GM23338 (cell line): Measurements from ENCODE around the gene ARHGAP1. TPM values are rescaled to one million over a fixed set of nuclear protein-coding genes. Genes with fewer than 3 reads are reported as not detected.

Experiments used
- ATAC-seq: fragments of 200-7000 bp; cut with Tn5 transposase; 3 replicates; pipeline ENCODE4 v1.9.1; 2020
- DNase-seq: peaks from one replicate; pipeline ENCODE4 v3.0.0-alpha.2; 2015; ENCODE audit warnings: low spot score
- H2AFZ ChIP-seq: fragments of 200-600 bp; sonication (generic); 2 replicates; pipeline ENCODE4 v1.8.0; 2016; ENCODE audit warnings: antibody characterized with exemption, mild to moderate bottlenecking, moderate library complexity
- H3F3A ChIP-seq: fragments of 200-600 bp; sonication (generic); replicated peaks from 2 replicates; pipeline ENCODE4 v1.8.0; 2017; ENCODE audit warnings: antibody characterized with exemption, mixed run types, low read depth
- H3K27ac ChIP-seq: fragments of 200-600 bp; sonication (generic); 2 replicates; pipeline ENCODE4 v1.6.1; 2016; ENCODE audit warnings: low read depth
- H3K27me3 ChIP-seq: fragments of 200-600 bp; sonication (generic); 2 replicates; pipeline ENCODE4 v1.8.0; 2016; ENCODE audit warnings: mild to moderate bottlenecking, mixed run types, moderate library complexity; ENCODE audit not compliant: insufficient read depth
- H3K36me3 ChIP-seq: fragments of 200-600 bp; sonication (generic); 2 replicates; pipeline ENCODE4 v1.8.0; 2016; ENCODE audit warnings: mild to moderate bottlenecking; ENCODE audit not compliant: insufficient read depth
- H3K4me1 ChIP-seq: fragments of 200-600 bp; sonication (generic); 2 replicates; pipeline ENCODE4 v1.8.0; 2016; ENCODE audit warnings: mild to moderate bottlenecking, moderate library complexity; ENCODE audit not compliant: insufficient read depth
- H3K4me2 ChIP-seq: fragments of 200-600 bp; sonication (generic); 2 replicates; pipeline ENCODE4 v1.7.1; 2017; ENCODE audit warnings: mixed run types
- H3K4me3 ChIP-seq: fragments of 200-600 bp; sonication (generic); 2 replicates; pipeline ENCODE4 v1.6.1; 2016; ENCODE audit warnings: mixed run types
- H3K79me2 ChIP-seq: fragments of 200-600 bp; sonication (generic); replicated peaks from 2 replicates; pipeline ENCODE4 v1.8.0; 2017; ENCODE audit warnings: mild to moderate bottlenecking; ENCODE audit not compliant: insufficient read depth
- H3K9me2 ChIP-seq: fragments of 200-600 bp; sonication (generic); 2 replicates; pipeline ENCODE4 v1.8.0; 2017; ENCODE audit not compliant: insufficient read depth
- H4K20me1 ChIP-seq: fragments of 200-600 bp; sonication (generic); replicated peaks from 2 replicates; pipeline ENCODE4 v1.8.0; 2017; ENCODE audit warnings: mild to moderate bottlenecking; ENCODE audit not compliant: insufficient read depth
- H3K27ac Mint-ChIP-seq: 2 replicates; pipeline ENCODE4 v1.8.0; 2020; ENCODE audit warnings: inconsistent platforms, mild to moderate bottlenecking, moderate library complexity, mixed read lengths
- H3K27me3 Mint-ChIP-seq: 3 replicates; pipeline ENCODE4 v1.8.0; 2022; ENCODE audit warnings: low read depth, mild to moderate bottlenecking, moderate library complexity, mixed read lengths, inconsistent platforms; ENCODE audit not compliant: insufficient read depth, poor library complexity
- H3K36me3 Mint-ChIP-seq: 3 replicates; pipeline ENCODE4 v1.8.0; 2021; ENCODE audit warnings: low read depth, mild to moderate bottlenecking, inconsistent platforms, moderate library complexity, mixed read lengths
- H3K4me1 Mint-ChIP-seq: 3 replicates; pipeline ENCODE4 v1.8.0; 2020; ENCODE audit warnings: mild to moderate bottlenecking, inconsistent platforms, mixed read lengths
- H3K4me3 Mint-ChIP-seq: 3 replicates; pipeline ENCODE4 v1.8.0; 2021; ENCODE audit warnings: moderate library complexity, mild to moderate bottlenecking, inconsistent platforms, mixed read lengths
- H3K9me3 Mint-ChIP-seq: 3 replicates; pipeline ENCODE4 v1.8.0; 2020; ENCODE audit warnings: moderate library complexity, mild to moderate bottlenecking, inconsistent platforms, mixed read lengths
- CREB1 ChIP-seq: fragments of 250-450 bp; sonication (Bioruptor Pico); IDR thresholded peaks from 2 replicates; pipeline ENCODE4 v1.5.0; 2020; ENCODE audit warnings: low read depth, mild to moderate bottlenecking, moderate library complexity
- EZH2 ChIP-seq: fragments of 200-600 bp; sonication (generic); IDR thresholded peaks from one replicate; pipeline ENCODE4 v1.8.0; 2017; ENCODE audit warnings: antibody characterized with exemption, mild to moderate bottlenecking, low read depth; ENCODE audit not compliant: unreplicated experiment
- EZH2phosphoT487 ChIP-seq: fragments of 200-600 bp; sonication (generic); IDR thresholded peaks from one replicate; pipeline ENCODE4 v1.8.1; 2018; ENCODE audit warnings: antibody characterized with exemption; ENCODE audit not compliant: unreplicated experiment
- ZNF331 ChIP-seq: fragments of 250-450 bp; sonication (Bioruptor Pico); IDR thresholded peaks from 2 replicates; pipeline ENCODE4 v1.5.0; 2020; ENCODE audit warnings: low read depth, mild to moderate bottlenecking, moderate library complexity
- polyA plus RNA-seq: library from polyadenylated mRNA; unstranded; fragments of >200 nt; fragmentation: Nextera tagmentation; extraction: Ambion mirVana; gene quantifications from 2 replicates; pipeline ENCODE4 v1.2.1, GENCODE V29; 2016
- total RNA-seq: library from RNA; depleted of rRNA; stranded (reverse); fragments of >200 nt; shearing (Covaris generic); gene quantifications from 2 replicates; pipeline ENCODE4 v1.2.3, GENCODE V29; 2014
- TF ChIP-seq, protein P1 (sequence below), 2 experiments: fragments of 200-600 bp in 1 of 2; sonication (generic) in 1 of 2; conservative IDR thresholded peaks; 2 replicates each; pipeline versions ENCODE4 v1.5.1 to v1.6.1; 2016 to 2017; ENCODE audit warnings: antibody characterized with exemption in 2 of 2, low read depth in 2 of 2, mild to moderate bottlenecking in 2 of 2, moderate library complexity in 1 of 2
- TF ChIP-seq, protein P2 (sequence below): fragments of 250-450 bp; sonication (Bioruptor Pico); IDR thresholded peaks from 2 replicates; pipeline ENCODE4 v1.5.0; 2020; ENCODE audit warnings: mild to moderate bottlenecking, moderate library complexity

ARHGAP1 gene
- total and polyA plus RNA-seq, 2 experiments from 2014 or later = 23.4 to 38.1 TPM

DNA sequence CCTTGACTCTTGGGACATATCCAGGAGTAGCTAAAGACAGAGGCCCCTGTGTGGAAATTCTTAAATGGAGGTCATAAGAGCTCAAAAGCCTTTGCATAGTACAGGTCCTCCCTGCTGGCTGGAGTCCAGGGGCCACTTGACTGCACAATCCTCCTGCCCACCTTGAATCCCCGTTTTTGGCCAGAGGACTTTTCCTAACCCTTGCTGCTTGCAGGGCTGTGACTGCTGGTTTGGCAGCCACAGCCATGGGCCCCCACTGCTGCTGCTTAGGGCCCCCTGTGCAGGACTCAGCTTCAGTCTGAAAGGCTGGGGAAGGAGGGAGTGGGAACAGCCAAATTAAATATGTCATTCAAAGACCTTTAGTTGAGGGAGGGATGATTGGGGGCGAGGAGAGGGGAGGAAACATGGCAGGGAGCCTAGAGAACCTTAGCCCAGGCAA lies 33.4 kb downstream of the ARHGAP1 start:
- peaks cover 58% of the 10 kb centered on the region for H3K36me3 Mint-ChIP-seq
- no peak overlapping the region for H3K27ac Mint-ChIP-seq
- Histone ChIP-seq H4K20me1 (peaks cover 4% of the 10 kb centered on the region), H3K4me1 (no peaks in the 10 kb centered on the region), H3K36me3 (peaks cover 31% of the 10 kb centered on the region), H3K9me2 (no peaks in the 10 kb centered on the region), H3K4me3 (no peak overlapping the region), H3K27ac (no peak overlapping the region), H2AFZ (no peak overlapping the region), H3K79me2 (no peaks in the 10 kb centered on the region), H3K4me2 (no peak overlapping the region), H3F3A (peaks cover 8% of the 10 kb centered on the region; the same call in 1 of the 2 replicates), H3K27me3 (no peaks in the 10 kb centered on the region)
- peaks cover 1% of the 10 kb centered on the region for H3K27me3 Mint-ChIP-seq
- TF ChIP-seq CREB1 (CRISPR knock-in tag) = no peak
- no peak for TF ChIP-seq ZNF331 (CRISPR knock-in tag)
- TF ChIP-seq, protein P1, sequence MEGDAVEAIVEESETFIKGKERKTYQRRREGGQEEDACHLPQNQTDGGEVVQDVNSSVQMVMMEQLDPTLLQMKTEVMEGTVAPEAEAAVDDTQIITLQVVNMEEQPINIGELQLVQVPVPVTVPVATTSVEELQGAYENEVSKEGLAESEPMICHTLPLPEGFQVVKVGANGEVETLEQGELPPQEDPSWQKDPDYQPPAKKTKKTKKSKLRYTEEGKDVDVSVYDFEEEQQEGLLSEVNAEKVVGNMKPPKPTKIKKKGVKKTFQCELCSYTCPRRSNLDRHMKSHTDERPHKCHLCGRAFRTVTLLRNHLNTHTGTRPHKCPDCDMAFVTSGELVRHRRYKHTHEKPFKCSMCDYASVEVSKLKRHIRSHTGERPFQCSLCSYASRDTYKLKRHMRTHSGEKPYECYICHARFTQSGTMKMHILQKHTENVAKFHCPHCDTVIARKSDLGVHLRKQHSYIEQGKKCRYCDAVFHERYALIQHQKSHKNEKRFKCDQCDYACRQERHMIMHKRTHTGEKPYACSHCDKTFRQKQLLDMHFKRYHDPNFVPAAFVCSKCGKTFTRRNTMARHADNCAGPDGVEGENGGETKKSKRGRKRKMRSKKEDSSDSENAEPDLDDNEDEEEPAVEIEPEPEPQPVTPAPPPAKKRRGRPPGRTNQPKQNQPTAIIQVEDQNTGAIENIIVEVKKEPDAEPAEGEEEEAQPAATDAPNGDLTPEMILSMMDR (conservative IDR thresholded peaks at IDR 0.05; ENCODE audit: low read depth in 2 of 2) = no peak
- no peak for TF ChIP-seq EZH2phosphoT487
- TF ChIP-seq, protein P2, sequence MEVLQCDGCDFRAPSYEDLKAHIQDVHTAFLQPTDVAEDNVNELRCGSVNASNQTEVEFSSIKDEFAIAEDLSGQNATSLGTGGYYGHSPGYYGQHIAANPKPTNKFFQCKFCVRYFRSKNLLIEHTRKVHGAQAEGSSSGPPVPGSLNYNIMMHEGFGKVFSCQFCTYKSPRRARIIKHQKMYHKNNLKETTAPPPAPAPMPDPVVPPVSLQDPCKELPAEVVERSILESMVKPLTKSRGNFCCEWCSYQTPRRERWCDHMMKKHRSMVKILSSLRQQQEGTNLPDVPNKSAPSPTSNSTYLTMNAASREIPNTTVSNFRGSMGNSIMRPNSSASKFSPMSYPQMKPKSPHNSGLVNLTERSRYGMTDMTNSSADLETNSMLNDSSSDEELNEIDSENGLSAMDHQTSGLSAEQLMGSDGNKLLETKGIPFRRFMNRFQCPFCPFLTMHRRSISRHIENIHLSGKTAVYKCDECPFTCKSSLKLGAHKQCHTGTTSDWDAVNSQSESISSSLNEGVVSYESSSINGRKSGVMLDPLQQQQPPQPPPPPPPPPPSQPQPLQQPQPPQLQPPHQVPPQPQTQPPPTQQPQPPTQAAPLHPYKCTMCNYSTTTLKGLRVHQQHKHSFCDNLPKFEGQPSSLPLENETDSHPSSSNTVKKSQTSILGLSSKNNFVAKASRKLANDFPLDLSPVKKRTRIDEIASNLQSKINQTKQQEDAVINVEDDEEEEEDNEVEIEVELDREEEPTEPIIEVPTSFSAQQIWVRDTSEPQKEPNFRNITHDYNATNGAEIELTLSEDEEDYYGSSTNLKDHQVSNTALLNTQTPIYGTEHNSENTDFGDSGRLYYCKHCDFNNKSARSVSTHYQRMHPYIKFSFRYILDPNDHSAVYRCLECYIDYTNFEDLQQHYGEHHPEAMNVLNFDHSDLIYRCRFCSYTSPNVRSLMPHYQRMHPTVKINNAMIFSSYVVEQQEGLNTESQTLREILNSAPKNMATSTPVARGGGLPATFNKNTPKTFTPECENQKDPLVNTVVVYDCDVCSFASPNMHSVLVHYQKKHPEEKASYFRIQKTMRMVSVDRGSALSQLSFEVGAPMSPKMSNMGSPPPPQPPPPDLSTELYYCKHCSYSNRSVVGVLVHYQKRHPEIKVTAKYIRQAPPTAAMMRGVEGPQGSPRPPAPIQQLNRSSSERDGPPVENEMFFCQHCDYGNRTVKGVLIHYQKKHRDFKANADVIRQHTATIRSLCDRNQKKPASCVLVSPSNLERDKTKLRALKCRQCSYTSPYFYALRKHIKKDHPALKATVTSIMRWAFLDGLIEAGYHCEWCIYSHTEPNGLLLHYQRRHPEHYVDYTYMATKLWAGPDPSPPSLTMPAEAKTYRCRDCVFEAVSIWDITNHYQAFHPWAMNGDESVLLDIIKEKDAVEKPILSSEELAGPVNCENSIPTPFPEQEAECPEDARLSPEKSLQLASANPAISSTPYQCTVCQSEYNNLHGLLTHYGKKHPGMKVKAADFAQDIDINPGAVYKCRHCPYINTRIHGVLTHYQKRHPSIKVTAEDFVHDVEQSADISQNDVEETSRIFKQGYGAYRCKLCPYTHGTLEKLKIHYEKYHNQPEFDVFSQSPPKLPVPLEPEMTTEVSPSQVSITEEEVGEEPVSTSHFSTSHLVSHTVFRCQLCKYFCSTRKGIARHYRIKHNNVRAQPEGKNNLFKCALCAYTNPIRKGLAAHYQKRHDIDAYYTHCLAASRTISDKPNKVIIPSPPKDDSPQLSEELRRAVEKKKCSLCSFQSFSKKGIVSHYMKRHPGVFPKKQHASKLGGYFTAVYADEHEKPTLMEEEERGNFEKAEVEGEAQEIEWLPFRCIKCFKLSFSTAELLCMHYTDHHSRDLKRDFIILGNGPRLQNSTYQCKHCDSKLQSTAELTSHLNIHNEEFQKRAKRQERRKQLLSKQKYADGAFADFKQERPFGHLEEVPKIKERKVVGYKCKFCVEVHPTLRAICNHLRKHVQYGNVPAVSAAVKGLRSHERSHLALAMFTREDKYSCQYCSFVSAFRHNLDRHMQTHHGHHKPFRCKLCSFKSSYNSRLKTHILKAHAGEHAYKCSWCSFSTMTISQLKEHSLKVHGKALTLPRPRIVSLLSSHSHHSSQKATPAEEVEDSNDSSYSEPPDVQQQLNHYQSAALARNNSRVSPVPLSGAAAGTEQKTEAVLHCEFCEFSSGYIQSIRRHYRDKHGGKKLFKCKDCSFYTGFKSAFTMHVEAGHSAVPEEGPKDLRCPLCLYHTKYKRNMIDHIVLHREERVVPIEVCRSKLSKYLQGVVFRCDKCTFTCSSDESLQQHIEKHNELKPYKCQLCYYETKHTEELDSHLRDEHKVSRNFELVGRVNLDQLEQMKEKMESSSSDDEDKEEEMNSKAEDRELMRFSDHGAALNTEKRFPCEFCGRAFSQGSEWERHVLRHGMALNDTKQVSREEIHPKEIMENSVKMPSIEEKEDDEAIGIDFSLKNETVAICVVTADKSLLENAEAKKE (CRISPR knock-in tag) = no peak
- no peak for TF ChIP-seq EZH2
- ATAC-seq (no peak), DNase-seq (no peak)
- H3K4me3 Mint-ChIP-seq = no peak overlapping the region
- no peaks in the 10 kb centered on the region for H3K4me1 Mint-ChIP-seq
- H3K9me3 Mint-ChIP-seq = no peaks in the 10 kb centered on the region
